GM18505 (cell line): ENCODE measurements around the gene SKP1.

Experiments used
- ATAC-seq: cut with Tn5 transposase; IDR thresholded peaks from one replicate; pipeline ENCODE4 v1.9.1; 2021; ENCODE audit not compliant: unreplicated experiment
- POLR2A ChIP-seq: IDR thresholded peaks from 4 replicates; pipeline ENCODE4 v1.6.1; 2011; ENCODE audit warnings: borderline replicate concordance; ENCODE audit not compliant: insufficient read depth, insufficient read length; ENCODE audit errors: extremely low read depth

SKP1 gene

DNA sequence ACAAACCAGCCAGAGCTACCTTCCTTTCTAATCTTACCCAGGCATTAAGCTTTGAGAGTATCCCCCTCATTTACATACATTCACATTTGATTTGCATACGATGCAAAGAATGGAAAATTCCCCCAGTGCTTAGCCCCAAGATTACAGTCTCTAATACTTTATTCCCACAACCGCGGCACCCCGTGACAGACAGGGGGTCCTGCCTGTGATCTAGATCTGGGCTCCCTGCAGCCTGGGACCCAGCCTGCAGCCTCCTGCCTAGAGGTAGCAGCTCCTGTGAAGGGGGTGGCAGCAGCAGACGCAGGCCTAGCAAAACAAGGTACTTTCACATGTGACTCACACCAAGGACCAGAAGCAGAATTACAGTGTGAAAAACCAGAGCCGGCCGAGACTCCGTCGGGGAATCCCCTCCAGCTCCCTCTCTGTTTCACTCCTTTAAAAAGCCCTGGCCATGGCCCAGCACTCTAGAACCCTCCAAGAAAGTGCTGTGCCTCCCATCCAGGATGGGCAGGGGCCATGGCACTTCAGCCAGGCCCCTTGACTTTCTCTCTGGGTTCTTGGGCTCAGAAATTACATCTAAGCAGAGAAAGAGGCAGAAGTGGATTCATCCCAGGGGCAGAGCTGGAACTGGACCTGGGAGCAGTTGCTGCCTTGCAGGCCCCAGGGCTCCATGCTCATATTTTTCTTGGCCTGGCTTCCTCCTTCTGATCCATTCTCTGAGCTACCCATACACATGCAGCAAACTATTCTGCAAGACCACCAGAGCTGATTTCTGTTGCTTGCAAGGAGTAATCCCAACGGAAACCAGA lies 76.3 kb downstream of the SKP1 start:
- peak; percentile 73 for ATAC-seq
- peak; percentile 64 for TF ChIP-seq POLR2A

DNA sequence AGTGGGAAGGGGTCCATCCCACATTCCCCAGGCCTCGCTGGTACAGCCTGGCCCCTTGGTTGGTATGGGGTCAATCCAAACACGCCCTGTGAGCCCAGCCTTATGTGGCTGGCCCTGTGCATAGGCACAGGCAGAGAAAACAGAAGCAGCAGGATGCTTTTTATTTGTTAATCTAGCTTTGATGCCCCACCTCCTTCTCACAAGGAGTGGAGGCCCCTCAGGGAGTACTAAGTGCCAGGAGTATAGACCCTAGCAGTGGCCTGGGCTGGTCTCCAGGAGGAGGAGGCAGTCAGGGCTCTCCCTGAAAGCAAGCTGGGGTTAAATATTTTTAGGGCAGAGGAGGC lies 76.8 kb downstream of the SKP1 start:
- no peak for TF ChIP-seq POLR2A
- no peak for ATAC-seq

DNA sequence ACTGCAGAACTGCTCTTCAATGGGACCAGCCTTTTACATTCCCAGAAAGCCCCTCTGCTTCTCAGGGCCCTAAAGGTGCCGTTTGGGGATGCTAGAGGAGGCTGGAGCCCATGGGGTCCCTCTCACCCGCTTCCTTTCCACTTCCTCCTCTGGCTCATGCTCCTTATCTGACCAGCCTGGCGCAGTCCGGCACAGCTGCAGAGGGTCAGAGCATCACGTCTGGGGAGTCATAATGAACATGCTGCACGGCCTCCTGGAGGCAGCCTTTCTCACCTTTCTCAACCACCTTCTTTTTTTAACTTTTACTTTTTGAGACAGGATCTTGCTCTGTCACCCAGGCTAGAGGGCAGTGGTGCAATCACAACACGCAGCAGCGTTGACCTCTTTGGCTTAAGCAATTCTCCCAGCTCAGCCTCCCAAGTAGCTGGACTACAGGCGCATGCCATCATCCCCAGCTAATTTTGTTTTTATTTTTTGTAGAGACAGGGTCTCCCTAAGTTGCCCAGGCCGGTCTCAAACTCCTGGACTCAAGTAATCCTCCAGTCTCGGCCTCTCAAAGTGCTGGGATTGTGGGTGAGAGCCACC lies 77.4 kb downstream of the SKP1 start:
- peak; percentile 45 for TF ChIP-seq POLR2A
- ATAC-seq, result no peak
